Astrocyte (in vitro differentiated cells and primary cell): ENCODE results near the gene ATG4A.

ENCODE experiments used
- CTCF ChIP-seq: IDR thresholded peaks from 2 replicates; pipeline ENCODE4 v1.5.1; 2011; ENCODE audit warnings: low read depth, mild to moderate bottlenecking, inconsistent platforms, low read length, moderate library complexity; ENCODE audit not compliant: insufficient read depth
- EZH2 ChIP-seq: IDR thresholded peaks from 2 replicates; pipeline ENCODE4 v1.6.1; 2012; ENCODE audit warnings: mild to moderate bottlenecking, low read length, inconsistent platforms; ENCODE audit not compliant: insufficient read depth

GRCh38 chrX:108157628-108158027 lies 66.0 kb downstream of the ATG4A start:
- no peak for TF ChIP-seq CTCF
- no peak for TF ChIP-seq EZH2
